NCI-H2081 treated with DMSO at 0.1 percent for 48 hours (cell line): Measurements from ENCODE around the gene DOCK2.

Experiments used
- DNase-seq: peaks from one replicate; lab custom pipeline; 2025; lab: John Stamatoyannopoulos, UW

The DOCK2 gene

GRCh38 chr5:170103447-170103846 is 466.4 kb downstream of the DOCK2 start:
- no peak for DNase-seq

GRCh38 chr5:170104299-170104698 is 467.2 kb downstream of the DOCK2 start:
- DNase-seq: no peak

- DNase-seq: no peak
These were observed 467.6 kb downstream of the DOCK2 start for GRCh38 chr5:170104710-170105109.

GRCh38 chr5:170105642-170106611 is 468.9 kb downstream of the DOCK2 start, which contains the start of gene FOXI1:
TSS of gene FOXI1 (plus strand) at chr5:170105897. CDS start at chr5:170105958, 61 bp downstream.
- no peak for DNase-seq

GRCh38 chr5:170107674-170108073 is 470.6 kb downstream of the DOCK2 start:
- no peak for DNase-seq

GRCh38 chr5:170108266-170108785 is 471.3 kb downstream of the DOCK2 start:
- DNase-seq: no peak

GRCh38 chr5:170109059-170110031 is 472.3 kb downstream of the DOCK2 start:
- no peak for DNase-seq

GRCh38 chr5:170110403-170111087 is 473.5 kb downstream of the DOCK2 start:
- no peak for DNase-seq

GRCh38 chr5:170111088-170111785 is 474.2 kb downstream of the DOCK2 start:
- DNase-seq: no peak

- no peak for DNase-seq
These were observed 475.9 kb downstream of the DOCK2 start for GRCh38 chr5:170112876-170113521.

GRCh38 chr5:170113522-170113900 is 476.4 kb downstream of the DOCK2 start:
- DNase-seq: no peak

GRCh38 chr5:170114271-170114670 is 477.2 kb downstream of the DOCK2 start:
- DNase-seq: no peak

GRCh38 chr5:170115925-170116324 is 478.9 kb downstream of the DOCK2 start:
- DNase-seq: no peak

GRCh38 chr5:170117736-170118135 is 480.7 kb downstream of the DOCK2 start:
- DNase-seq: no peak

- no peak for DNase-seq
These were observed 483.5 kb downstream of the DOCK2 start for GRCh38 chr5:170120576-170120975.

GRCh38 chr5:170121321-170121720 is 484.2 kb downstream of the DOCK2 start:
- no peak for DNase-seq

GRCh38 chr5:170126061-170126460 is 489.0 kb downstream of the DOCK2 start:
- no peak for DNase-seq

GRCh38 chr5:170126626-170127025 is 489.6 kb downstream of the DOCK2 start:
- no peak for DNase-seq

GRCh38 chr5:170131235-170131634 is 494.2 kb downstream of the DOCK2 start:
- no peak for DNase-seq

- no peak for DNase-seq
These were observed 495.3 kb downstream of the DOCK2 start for GRCh38 chr5:170132269-170132975.
